Thyroid gland (tissue), 4 donors: Measurements from ENCODE around the gene DGKA. TPM values are rescaled to one million over a fixed set of nuclear protein-coding genes. Genes with fewer than 3 reads are reported as not detected.
A peak's percentile ranks its signal among the peaks of the same experiment; 100 is the strongest.
"Not testable (repeated sequence)": the region's sequence is repeated elsewhere in the genome, so short reads cannot be mapped to it uniquely, and the experiment has no call there.

Experiments
- DNase-seq, 2 donors: peaks; one replicate each; pipeline ENCODE4 v3.0.0-alpha.2; 2019
- H3K27ac ChIP-seq, 3 donors: fragments of 200-600 bp; sonication (generic); 1 replicate in 2 of 3; 2 replicates in 1 of 3; pipeline ENCODE4 v1.5.1; 2016 to 2019; ENCODE audit warnings: mild to moderate bottlenecking in 1 of 3, moderate library complexity in 1 of 3
- H3K27me3 ChIP-seq: fragments of 200-600 bp; sonication (generic); one replicate; pipeline ENCODE4 v1.5.1; 2019
- H3K36me3 ChIP-seq, 2 donors: fragments of 200-600 bp; sonication (generic); one replicate each; pipeline ENCODE4 v1.5.1; 2016 to 2019
- H3K4me1 ChIP-seq, 2 donors: fragments of 200-600 bp; sonication (generic); one replicate each; pipeline ENCODE4 v1.5.1; 2017 to 2019
- H3K4me3 ChIP-seq, 3 donors: fragments of 200-600 bp; sonication (generic); replicated peaks in 1 of 3; 1 replicate in 2 of 3; 2 replicates in 1 of 3; pipeline ENCODE4 v1.5.1; 2016; ENCODE audit warnings: mild to moderate bottlenecking in 1 of 3
- H3K9me3 ChIP-seq: fragments of 200-600 bp; sonication (generic); one replicate; pipeline ENCODE4 v1.5.1; 2017
- POLR2A ChIP-seq, 2 donors: fragments of 450-650 bp; IDR thresholded peaks; one replicate each; pipeline ENCODE4 v1.6.1; 2017; ENCODE audit warnings: antibody characterized with exemption in 2 of 2, mild to moderate bottlenecking in 2 of 2, moderate library complexity in 1 of 2
- WGBS, 2 donors: methylation state at CpG; one replicate each; pipeline ENCODE4 v1.1.5; 2017; 5-methylcytosine and 5-hydroxymethylcytosine counted together
- intact Hi-C: fragments of 100-400 bp; cut with DNase I; formaldehyde crosslinking; loops from one replicate; pipeline ENCODE4 v1.15.1; 2023
- total RNA-seq, 4 donors: library from RNA; depleted of rRNA; stranded (reverse); fragments of >200 nt; gene quantifications; one replicate each; pipeline ENCODE4 v1.2.3, GENCODE V29; 2016
- TF ChIP-seq, protein P1 (sequence below), 6 experiments: fragments of 200-600 bp in 3 of 6; fragments of 450-650 bp in 3 of 6; sonication (generic) in 3 of 6; IDR thresholded peaks; one replicate each; pipeline ENCODE4 v1.5.1; 2016 to 2019; ENCODE audit warnings: antibody characterized with exemption in 6 of 6, mild to moderate bottlenecking in 2 of 6, inconsistent platforms in 1 of 6, moderate library complexity in 1 of 6

Gene DGKA
- total RNA-seq, 4 donors from 2014 or later = 20.6 to 55.9 (median 28.7) TPM

DNA sequence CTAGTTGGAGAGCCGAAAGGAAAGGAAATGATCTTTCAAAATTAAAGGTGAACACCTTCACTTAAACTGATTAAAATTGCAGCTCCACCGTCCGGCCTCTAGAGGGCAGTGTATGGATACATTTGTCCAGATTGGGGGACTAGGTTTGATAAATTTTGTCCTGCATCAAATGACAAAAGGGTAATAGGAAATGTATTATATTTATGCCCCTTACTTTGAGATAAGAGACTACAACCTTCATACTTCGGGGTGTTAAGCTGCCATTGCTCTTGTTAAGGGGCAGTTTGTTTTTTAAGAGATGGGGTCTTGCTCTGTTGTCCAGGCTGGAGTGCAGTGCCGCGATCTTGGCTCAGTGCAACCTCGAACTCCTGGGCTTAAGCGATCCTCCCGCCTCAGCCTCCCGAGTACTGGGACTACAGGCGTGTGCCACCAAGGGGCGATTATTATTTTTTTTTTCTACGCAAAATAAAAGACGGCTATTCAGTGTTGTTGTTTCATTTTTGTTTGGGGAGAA is 65.3 kb downstream of the DGKA start:
- WGBS, 2 donors = 35 to 40% methylated on average over 14 of the region's 14 CpGs
- peak overlapping the region; percentile 41 to 54 (median 51) for H3K4me3 ChIP-seq
- TF ChIP-seq, protein P1, sequence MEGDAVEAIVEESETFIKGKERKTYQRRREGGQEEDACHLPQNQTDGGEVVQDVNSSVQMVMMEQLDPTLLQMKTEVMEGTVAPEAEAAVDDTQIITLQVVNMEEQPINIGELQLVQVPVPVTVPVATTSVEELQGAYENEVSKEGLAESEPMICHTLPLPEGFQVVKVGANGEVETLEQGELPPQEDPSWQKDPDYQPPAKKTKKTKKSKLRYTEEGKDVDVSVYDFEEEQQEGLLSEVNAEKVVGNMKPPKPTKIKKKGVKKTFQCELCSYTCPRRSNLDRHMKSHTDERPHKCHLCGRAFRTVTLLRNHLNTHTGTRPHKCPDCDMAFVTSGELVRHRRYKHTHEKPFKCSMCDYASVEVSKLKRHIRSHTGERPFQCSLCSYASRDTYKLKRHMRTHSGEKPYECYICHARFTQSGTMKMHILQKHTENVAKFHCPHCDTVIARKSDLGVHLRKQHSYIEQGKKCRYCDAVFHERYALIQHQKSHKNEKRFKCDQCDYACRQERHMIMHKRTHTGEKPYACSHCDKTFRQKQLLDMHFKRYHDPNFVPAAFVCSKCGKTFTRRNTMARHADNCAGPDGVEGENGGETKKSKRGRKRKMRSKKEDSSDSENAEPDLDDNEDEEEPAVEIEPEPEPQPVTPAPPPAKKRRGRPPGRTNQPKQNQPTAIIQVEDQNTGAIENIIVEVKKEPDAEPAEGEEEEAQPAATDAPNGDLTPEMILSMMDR (IDR thresholded peaks at IDR 0.05) = peak; percentile 60 to 88 (median 86)
- no peak for TF ChIP-seq POLR2A (IDR thresholded peaks at IDR 0.05)
- intact Hi-C loops = no loop called here
- H3K4me1 ChIP-seq = peaks cover 11 to 13% of the 10 kb centered on the region in 2 donors
- H3K27ac ChIP-seq = peak overlapping the region; percentile 65 to 83 (median 72)
- H3K27me3 ChIP-seq = no peaks in the 10 kb centered on the region
- peaks cover 25 to 30% of the 10 kb centered on the region in 2 donors for H3K36me3 ChIP-seq
- DNase-seq = peak; percentile 57 to 64
- no peaks in the 10 kb centered on the region for H3K9me3 ChIP-seq

DNA sequence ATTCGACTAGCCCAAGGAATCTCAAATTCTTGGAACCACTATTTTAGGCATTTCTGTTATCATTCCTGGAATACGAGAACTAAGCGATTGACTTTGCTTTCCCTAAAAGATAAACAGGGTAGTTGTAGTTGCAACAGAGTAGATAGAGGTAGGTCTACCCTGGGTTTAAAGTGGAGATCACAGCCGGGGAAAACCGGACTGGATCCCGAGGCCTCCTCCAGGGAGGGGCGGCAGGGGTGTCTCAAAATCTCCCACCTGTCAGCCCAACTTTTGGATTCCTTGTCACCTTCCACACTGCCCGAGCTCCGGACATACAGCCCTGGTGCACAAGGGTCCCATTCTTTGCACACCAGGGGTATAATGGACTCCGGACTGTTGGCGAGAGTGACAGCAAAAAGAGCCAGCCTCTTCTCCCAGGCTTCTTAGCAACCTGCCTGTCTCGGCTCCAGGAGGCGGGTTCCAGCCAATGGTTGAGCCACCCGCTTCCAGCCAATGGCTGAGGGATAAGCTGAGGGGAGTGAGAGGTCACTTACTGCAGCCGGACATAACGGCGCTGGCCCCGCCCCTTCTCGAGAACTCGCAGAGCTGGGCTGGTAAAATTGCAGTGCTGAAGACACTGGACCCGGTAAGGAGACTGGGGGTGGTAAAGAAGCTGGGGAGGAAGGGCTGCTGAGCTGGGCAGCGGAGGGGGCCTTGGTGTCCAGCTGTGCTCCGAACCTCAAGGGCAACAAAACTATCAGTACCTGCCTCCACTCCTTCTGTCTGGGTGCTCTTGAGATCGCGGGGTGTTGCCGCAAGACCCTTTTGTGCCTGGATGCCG is 66.0 kb downstream of the DGKA start, which contains the start of gene SUOX:
Gene SUOX (plus strand): TSS at position 562 of the 820 bp plus-strand sequence. CDS start 4,946 bp downstream, outside the sequence.
- H3K9me3 ChIP-seq = no peaks in the 10 kb centered on the region
- WGBS, 2 donors = 3% methylated on average over 18 to 23 of the region's 27 CpGs
- peak; percentile 99 for DNase-seq
- TF ChIP-seq POLR2A (IDR thresholded peaks at IDR 0.05) = peak; percentile 19 to 83
- TF ChIP-seq, protein P1 (IDR thresholded peaks at IDR 0.05) = no peak
- H3K27ac ChIP-seq = peak within 1 kb of the TSS; percentile 72 to 83 (median 73)
- H3K4me3 ChIP-seq = peak within 1 kb of the TSS; percentile 51 to 54 (median 51)
- intact Hi-C loops = no loop called here
- H3K27me3 ChIP-seq = no peaks in the 10 kb centered on the region
- peaks cover 19 to 24% of the 10 kb centered on the region in 2 donors for H3K36me3 ChIP-seq
- H3K4me1 ChIP-seq = peaks cover 11 to 13% of the 10 kb centered on the region in 2 donors

DNA sequence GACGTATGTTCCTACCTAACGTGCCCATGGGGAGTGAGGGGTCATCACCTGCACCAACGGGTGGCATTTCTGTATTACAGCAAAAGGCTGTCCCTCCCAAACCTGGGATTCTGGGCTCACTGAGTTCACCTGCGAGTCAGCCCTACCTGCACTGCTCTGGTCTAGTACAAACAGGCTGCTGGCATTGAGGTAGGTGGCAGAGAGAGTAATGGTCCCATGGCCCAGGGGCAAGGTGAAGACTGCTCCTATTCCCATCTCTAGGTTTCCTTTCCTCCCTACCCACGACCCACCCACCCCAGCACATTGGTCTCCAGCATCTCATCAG is 66.5 kb downstream of the DGKA start:
- Histone ChIP-seq H3K27me3 (no peaks in the 10 kb centered on the region), H3K4me1 (peaks cover 11 to 13% of the 10 kb centered on the region in 2 donors), H3K27ac (peak overlapping the region; percentile 72 to 77 (median 73)), H3K4me3 (peak overlapping the region; percentile 45 to 54 (median 51)), H3K36me3 (peaks cover 13 to 19% of the 10 kb centered on the region in 2 donors), H3K9me3 (no peaks in the 10 kb centered on the region)
- intact Hi-C loops = no loop called here
- DNase-seq = peak; percentile 32
- WGBS, 2 donors = 2 to 8% methylated on average over 2 to 5 of the region's 5 CpGs
- no peak for TF ChIP-seq POLR2A (IDR thresholded peaks at IDR 0.05)
- TF ChIP-seq, protein P1 (IDR thresholded peaks at IDR 0.05) = no peak

DNA sequence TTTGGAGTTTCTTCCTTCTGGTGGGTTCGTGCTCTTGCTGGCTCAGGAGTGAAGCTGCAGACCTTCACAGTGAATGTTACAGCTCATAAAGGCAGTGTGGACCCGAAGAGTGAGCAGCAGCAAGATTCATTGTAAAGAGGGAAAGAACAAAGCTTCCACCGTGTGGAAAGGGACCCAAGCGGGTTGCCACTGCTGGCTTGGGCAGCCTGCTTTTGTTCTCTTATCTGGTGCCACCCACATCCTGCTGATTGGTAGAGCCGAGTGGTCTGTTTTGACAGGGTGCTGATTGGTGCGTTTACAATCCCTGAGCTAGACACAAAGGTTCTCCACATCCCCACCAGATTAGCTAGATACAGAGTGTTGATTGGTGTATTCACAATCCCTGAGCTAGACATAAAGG is 68.6 kb downstream of the DGKA start:
- H3K36me3 ChIP-seq = peaks cover 6 to 11% of the 10 kb centered on the region in 2 donors
- H3K27me3 ChIP-seq, intact Hi-C loops: not testable (repeated sequence)

DNA sequence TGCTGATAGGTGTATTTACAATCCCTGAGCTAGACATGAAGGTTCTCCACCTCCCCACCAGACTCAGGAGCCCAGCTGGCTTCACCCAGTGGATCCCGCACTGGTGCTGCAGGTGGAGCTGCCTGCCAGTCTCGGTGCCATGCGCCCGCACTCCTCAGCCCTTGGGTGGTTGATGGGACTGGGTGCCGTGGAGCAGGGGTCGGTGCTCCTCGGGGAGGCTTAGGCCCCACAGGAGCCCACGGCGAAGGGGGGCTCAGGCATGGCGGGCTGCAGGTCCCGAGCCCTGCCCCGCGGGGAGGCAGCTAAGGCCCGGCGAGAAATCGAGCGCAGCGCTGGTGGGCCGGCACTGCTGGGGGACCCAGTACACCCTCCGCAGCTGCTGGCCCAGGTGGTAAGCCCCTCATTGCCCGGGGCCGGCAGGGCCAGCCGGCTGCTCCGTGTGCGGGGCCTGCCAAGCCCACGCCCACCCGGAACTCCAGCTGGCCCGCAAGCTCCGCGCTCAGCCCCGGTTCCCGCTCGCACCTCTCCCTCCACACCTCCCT is 69.1 kb downstream of the DGKA start:
- not testable (repeated sequence) for DNase-seq, H3K4me3 ChIP-seq, H3K9me3 ChIP-seq, H3K27ac ChIP-seq, H3K27me3 ChIP-seq
- Histone ChIP-seq H3K4me1 (peaks cover 11 to 13% of the 10 kb centered on the region in 2 donors), H3K36me3 (peaks cover 6 to 11% of the 10 kb centered on the region in 2 donors)
- WGBS, 2 donors = 90 to 95% methylated on average over 13 to 15 of the region's 33 CpGs
- intact Hi-C loops = loop anchor here (5.0 kb wide), 1 partner anchor 37 kb away; no protein-coding TSS in a partner anchor

More for the DNA sequence above, 68.6 kb downstream of the DGKA start:
- peaks cover 11 to 13% of the 10 kb centered on the region in 2 donors for H3K4me1 ChIP-seq
- not testable (repeated sequence) for H3K9me3 ChIP-seq, DNase-seq, H3K27ac ChIP-seq, H3K4me3 ChIP-seq
- 70 to 82% methylated on average over 6 of the region's 6 CpGs for WGBS, 2 donors
